ENCODE measurements around the gene GNPDA1.
"Not testable (repeated sequence)": the region's sequence is repeated elsewhere in the genome, so short reads cannot be mapped to it uniquely, and the experiment has no call there.

Gene GNPDA1

GRCh38 chr5:142012792-142013388 lies at the start of gene GNPDA1:
Gene GNPDA1, minus strand, starts transcription at chr5:142013027. Its CDS starts 992 bp downstream, at chr5:142012035.
- DNase-seq = peak in 5 of 6 experiments; percentile 33 to 63 (median 53)

- no peak for DNase-seq
These were observed 46.6 kb upstream of the GNPDA1 start for GRCh38 chr5:142059304-142059940.

GRCh38 chr5:142057697-142058056 lies 44.9 kb upstream of the GNPDA1 start:
- DNase-seq = no peak

- DNase-seq = no peak
These were observed 44.2 kb upstream of the GNPDA1 start for GRCh38 chr5:142056816-142057696.

- DNase-seq = no peak
These were observed 42.5 kb upstream of the GNPDA1 start for GRCh38 chr5:142055301-142055700.

GRCh38 chr5:142053426-142054151 lies 40.8 kb upstream of the GNPDA1 start:
- no peak for DNase-seq

- DNase-seq = not testable (repeated sequence)
These were observed 39.2 kb upstream of the GNPDA1 start for GRCh38 chr5:142052026-142052425.

- DNase-seq = no peak
These were observed 35.4 kb upstream of the GNPDA1 start for GRCh38 chr5:142048272-142048671.

- no peak for DNase-seq
These were observed 33.4 kb upstream of the GNPDA1 start for GRCh38 chr5:142046191-142046590.

GRCh38 chr5:142040881-142041280 lies 28.1 kb upstream of the GNPDA1 start:
- not testable (repeated sequence) for DNase-seq

- no peak for DNase-seq
These were observed 27.5 kb upstream of the GNPDA1 start for GRCh38 chr5:142040285-142040684.

GRCh38 chr5:142038735-142039134 lies 25.9 kb upstream of the GNPDA1 start:
- DNase-seq = no peak

- DNase-seq = not testable (repeated sequence)
These were observed 24.8 kb upstream of the GNPDA1 start for GRCh38 chr5:142037599-142037998.

- no peak for DNase-seq
These were observed 24.1 kb upstream of the GNPDA1 start for GRCh38 chr5:142036918-142037317.

- peak in 2 of 6 experiments; percentile 19 to 29 for DNase-seq
These were observed 22.2 kb upstream of the GNPDA1 start for GRCh38 chr5:142034994-142035393.

GRCh38 chr5:142033632-142034567 lies 21.1 kb upstream of the GNPDA1 start:
- DNase-seq = peak in 2 of 6 experiments; percentile 38 to 44

- no peak for DNase-seq
These were observed 20.2 kb upstream of the GNPDA1 start for GRCh38 chr5:142032747-142033631.

- no peak for DNase-seq
These were observed 19.3 kb upstream of the GNPDA1 start for GRCh38 chr5:142032150-142032549.

GRCh38 chr5:142025637-142026036 lies 12.8 kb upstream of the GNPDA1 start:
- no peak for DNase-seq

- DNase-seq = peak; percentile 71 to 85 (median 76)
These were observed 12.0 kb upstream of the GNPDA1 start for GRCh38 chr5:142024771-142025304.

Data from stimulated activated naive CD4-positive, alpha-beta T cell (primary cell).